Measurements from ENCODE around the gene CEND1.
A peak's percentile ranks its signal among the peaks of the same experiment; 100 is the strongest.

Gene CEND1

DNA sequence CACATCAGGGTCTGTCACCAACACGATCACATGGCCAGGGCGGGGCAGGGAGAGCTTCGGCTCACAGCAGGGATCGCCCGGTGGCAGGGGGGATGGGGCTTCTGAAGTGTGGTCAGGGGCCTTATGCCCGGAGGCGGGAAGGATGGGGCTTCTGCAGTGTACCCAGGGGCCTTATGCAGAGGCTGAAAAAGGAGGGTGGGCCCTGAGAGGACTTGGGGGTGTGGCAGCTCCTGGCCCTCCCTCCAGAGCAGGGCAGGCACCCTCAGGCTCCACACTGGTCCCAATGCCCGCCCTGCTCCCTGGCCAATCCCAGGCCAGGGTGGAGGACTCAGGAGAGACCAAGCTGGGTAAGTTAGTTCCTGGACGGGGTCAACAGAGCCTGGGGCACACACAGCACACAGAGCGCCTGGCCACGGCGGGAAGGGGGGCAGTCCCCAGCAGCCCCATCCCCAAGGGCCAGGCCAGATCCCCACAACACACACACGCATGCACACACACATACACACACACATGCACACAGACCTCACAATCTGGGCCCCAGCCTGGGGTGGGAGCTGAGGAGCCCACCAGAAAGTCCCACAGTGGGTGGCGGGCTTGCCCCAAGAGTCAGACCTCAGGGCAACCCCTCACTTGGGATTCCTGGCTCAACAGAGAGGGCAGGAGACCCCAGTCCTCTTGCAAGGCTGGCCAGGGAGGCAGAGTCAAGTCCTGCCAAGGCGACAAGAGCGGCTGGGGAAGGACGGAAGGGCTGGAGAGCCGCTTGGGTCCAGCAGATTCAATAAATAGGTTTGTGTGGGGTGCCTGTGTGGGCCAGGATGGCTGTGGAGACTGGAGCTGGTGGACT, 1.1 kb upstream of the CEND1 start:
- TF ChIP-seq POLR2AphosphoS5 (IDR thresholded peaks at IDR 0.05; ENCODE audit: low read depth, low read length) (no peak), TAF1 (IDR thresholded peaks at IDR 0.05; ENCODE audit: borderline replicate concordance, low read depth, low read length) (no peak), POLR2A (IDR thresholded peaks at IDR 0.05; ENCODE audit: low read depth, low read length) (no peak)
- FAIRE-seq (no peak), DNase-seq (ENCODE audit: insufficient read length) (no peak)

DNA sequence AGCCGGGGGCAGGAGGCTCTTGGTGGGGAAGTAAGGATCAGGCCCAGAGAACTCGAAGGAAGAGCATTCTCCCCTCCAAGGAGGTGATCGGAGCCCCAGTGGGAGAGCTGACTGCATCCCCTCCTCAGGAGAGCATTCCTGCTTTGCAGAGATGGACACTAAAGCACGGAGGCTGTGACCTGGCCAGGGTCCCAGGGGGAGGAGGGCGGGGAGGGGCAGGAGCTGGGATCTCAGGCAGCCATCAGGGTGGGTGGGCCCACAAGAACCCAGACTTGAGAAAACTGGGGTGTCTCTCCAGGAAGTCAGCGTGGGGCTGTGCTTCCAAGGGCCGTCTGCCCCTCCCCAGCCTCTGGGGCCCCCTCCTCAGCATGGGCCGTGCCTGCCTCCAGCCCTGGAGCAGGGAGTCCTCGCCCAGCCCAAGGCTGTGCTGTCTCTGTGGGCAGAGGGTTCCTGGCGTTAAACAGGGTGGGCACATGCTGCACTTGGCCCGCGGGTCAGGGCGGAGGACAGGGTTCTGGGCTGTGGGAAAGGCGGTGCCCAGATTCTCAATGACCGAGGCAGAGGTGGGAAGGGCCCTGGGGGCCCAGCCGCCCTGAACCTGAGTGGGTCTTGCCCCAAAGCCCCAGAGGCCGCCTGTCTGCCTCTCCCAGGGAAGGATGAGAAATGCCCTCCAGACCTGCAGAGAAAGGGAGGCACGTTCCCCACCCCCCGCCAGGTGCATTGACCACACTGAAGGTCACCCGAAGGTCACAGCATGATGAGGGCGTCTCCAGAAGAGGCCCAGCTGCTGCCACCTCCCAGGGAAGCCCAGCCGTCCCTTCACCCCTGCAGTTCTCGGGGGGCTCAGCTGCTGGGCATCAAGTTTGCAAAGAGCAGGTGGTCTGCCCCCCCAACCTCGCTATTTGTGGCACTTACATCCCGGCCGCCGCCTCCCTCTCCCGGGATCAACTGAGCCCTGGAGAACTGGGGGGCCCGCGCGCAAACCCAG, 643 bp downstream of the CEND1 start:
- no peak for DNase-seq (ENCODE audit: insufficient read length)
- peak; percentile 50 for FAIRE-seq
- TF ChIP-seq TAF1 (IDR thresholded peaks at IDR 0.05; ENCODE audit: borderline replicate concordance, low read depth, low read length) (no peak), POLR2A (IDR thresholded peaks at IDR 0.05; ENCODE audit: low read depth, low read length) (0 out of 2 replicates have a peak, but pooled peaks have one; percentile 11)

DNA sequence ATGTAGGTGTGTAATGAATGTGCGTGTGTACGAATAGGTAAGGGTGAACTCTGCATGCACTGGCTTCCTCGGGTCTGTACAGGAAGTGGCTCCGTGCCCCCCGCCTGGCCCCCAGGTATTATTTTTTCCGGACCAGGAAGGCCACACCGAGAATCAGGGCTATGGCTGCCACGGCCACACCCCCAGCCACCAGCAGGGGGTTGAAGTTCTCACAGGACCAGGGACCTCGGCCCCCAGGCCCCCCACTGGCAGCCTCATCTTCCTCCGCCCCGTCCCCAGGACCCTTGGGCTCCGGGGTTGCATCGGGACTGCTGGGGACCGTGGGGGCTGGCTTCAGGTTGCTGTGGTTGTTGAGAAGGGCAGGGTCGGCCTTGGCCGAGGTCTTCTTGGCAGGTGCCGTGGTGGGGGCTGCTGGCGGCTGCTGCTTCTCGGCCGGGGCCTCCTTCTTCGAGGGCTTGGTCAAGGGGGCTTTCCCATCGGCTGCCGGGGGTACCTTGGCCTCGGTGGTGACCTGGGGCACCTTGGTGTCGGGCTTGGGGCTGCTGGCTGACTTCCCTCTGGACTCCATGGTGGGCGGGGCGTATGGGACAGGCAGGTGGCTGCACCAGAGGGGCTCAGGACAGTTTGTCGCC, 1.8 kb downstream of the CEND1 start:
- FAIRE-seq (no peak), DNase-seq (ENCODE audit: insufficient read length) (no peak)
- TF ChIP-seq POLR2AphosphoS5 (IDR thresholded peaks at IDR 0.05; ENCODE audit: low read depth, low read length) (no peak), TAF1 (IDR thresholded peaks at IDR 0.05; ENCODE audit: borderline replicate concordance, low read depth, low read length) (no peak), POLR2A (IDR thresholded peaks at IDR 0.05; ENCODE audit: low read depth, low read length) (no peak)

DNA sequence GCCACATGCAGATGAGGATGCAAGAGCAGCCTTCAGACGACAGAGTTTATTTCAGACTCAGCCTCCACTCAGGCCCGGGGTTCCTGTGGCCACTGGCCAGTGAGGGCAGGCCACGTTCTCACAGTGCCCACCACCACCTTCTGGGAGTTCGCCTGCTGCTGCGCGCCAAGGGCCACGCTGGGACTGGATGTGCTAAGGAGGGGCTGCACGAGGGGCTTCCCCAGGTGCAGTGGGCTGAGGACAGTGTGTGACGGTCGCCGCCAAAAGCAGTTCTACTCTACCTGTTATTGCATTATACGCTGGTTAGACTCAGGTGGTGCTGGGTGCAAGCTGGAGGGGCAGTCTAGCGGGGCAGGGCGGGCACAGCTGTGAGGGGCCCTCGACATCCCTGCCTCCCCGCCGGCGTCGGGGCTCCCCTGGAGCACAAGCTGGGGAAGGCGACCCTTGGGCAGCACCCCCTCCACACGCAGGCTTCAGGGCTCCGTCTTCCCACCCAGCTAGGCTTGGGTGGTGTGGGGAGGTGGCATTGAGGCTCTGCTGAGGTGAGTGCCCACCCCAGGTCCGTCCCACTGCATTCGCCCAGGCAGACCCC, 2.7 kb downstream of the CEND1 start:
- no peak for TF ChIP-seq POLR2A (IDR thresholded peaks at IDR 0.05; ENCODE audit: low read depth, low read length)
- TF ChIP-seq TAF1 (IDR thresholded peaks at IDR 0.05; ENCODE audit: borderline replicate concordance, low read depth, low read length) = no peak
- TF ChIP-seq POLR2AphosphoS5 (IDR thresholded peaks at IDR 0.05; ENCODE audit: low read depth, low read length) = no peak
- no peak for FAIRE-seq
- DNase-seq (ENCODE audit: insufficient read length) = no peak

DNA sequence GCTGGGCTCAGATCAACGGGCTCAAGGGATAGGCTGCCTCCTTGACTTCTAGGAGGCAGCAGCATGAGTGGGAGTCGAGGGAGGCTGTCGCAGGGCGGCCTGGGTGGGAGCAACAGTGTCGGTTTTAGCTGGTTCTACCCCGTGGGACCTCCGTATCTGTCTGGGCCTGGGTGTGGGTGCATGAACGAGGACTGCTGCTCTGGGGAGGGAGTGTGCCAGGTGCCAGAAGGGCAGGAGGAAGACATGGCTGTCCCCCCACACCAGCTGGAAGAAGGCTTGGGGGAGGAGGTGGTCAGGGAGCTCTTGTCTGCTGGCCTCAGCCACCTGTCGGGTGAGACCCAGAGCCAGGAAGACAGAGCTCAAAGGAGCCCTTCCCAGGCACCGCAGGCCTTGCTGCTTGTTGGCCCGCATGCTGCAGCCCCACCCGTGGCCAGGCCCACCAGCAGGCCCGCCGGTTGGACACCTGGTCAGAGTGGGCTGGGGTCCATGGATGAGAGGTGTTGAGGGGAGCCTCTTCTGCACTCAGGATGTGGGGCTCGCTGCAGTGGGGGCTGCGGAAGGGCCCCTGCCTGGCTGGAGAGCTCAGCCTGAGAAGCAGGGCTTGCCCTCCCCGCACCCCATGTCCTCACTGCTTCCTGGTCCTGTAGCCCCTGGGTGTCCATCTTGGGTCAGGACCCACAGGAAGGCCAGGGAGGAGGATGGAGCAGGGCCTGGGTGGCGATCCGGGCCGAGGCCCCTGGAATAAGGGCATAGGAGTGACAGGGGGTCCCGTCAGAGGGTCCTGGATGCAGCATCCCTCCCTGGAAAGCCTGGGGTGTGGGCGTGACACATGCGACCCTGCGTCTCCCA, 3.4 kb downstream of the CEND1 start:
- FAIRE-seq (no peak), DNase-seq (ENCODE audit: insufficient read length) (no peak)
- TF ChIP-seq POLR2AphosphoS5 (IDR thresholded peaks at IDR 0.05; ENCODE audit: low read depth, low read length) = no peak
- no peak for TF ChIP-seq POLR2A (IDR thresholded peaks at IDR 0.05; ENCODE audit: low read depth, low read length)
- TF ChIP-seq TAF1 (IDR thresholded peaks at IDR 0.05; ENCODE audit: borderline replicate concordance, low read depth, low read length) = no peak

DNA sequence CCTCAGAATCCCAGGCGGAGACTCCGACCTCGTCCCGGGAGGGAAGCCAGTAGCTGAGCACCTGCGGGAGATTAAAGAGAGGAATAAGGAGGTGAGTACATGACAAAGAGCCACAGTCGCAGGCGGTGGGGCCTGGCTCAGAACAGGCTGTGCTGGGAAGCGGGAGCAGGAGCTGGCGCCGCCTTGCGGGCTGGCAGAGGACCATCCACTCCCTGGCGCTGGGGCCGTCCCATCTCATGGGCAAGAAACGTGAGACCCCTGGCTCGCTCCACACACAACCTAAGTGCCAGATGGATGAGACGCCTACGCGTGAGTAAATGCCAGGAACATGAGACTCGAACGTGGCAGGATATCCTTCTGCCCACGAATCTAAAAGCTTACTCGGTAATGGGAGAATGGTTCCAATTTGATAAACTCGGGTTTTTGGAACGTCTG, 6.3 kb downstream of the CEND1 start:
- no peak for DNase-seq (ENCODE audit: insufficient read length)
- FAIRE-seq = no peak
- TF ChIP-seq POLR2A (IDR thresholded peaks at IDR 0.05; ENCODE audit: low read depth, low read length) = no peak
- no peak for TF ChIP-seq POLR2AphosphoS5 (IDR thresholded peaks at IDR 0.05; ENCODE audit: low read depth, low read length)

DNA sequence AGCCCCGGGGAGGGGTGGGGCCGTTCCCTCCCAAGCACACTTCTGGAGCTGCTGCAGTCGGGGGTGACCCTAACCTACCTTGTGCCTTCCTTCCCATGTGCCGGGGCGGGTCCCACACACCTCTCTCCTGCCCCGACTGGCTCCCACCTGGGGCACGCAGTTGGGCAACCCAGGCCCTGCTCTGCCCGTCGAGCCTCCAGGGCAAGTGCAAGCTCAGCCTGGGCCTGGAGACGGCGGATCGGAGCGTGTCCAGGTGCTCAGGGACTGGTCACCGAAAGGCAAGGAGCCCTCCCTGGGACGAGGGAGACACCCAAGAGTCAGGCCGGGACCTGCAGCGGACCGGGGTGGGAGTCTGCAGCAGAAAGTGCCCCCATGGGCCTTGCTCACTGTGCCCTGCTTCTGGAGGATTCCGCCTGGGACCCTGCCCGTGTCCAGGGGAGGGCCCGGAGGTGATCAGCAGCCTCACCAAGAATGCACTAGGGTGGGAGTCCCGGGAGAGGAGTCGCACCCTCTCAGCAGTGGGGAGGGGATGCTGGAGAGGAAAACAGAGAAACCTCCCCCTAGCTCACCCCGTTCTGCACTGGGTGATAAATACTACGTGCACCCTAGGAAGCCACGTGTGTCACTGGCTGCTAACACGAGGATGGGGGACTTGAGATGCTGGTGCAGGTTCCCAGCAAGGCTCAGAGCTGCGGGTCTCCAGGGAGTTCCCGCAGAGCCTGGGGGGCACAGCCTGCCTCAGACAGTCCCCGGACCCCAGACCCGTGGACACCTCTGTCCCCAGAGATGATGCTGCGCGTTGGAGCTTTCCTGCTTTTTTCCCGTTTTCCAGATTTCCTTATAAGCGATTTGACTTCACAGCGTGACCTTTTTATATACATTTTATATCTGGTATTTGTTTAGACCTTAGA, 7.4 kb downstream of the CEND1 start:
- no peak for TF ChIP-seq POLR2A (IDR thresholded peaks at IDR 0.05; ENCODE audit: low read depth, low read length)
- no peak for TF ChIP-seq POLR2AphosphoS5 (IDR thresholded peaks at IDR 0.05; ENCODE audit: low read depth, low read length)
- TF ChIP-seq TAF1 (IDR thresholded peaks at IDR 0.05; ENCODE audit: borderline replicate concordance, low read depth, low read length) = no peak
- FAIRE-seq = no peak
- no peak for DNase-seq (ENCODE audit: insufficient read length)

DNA sequence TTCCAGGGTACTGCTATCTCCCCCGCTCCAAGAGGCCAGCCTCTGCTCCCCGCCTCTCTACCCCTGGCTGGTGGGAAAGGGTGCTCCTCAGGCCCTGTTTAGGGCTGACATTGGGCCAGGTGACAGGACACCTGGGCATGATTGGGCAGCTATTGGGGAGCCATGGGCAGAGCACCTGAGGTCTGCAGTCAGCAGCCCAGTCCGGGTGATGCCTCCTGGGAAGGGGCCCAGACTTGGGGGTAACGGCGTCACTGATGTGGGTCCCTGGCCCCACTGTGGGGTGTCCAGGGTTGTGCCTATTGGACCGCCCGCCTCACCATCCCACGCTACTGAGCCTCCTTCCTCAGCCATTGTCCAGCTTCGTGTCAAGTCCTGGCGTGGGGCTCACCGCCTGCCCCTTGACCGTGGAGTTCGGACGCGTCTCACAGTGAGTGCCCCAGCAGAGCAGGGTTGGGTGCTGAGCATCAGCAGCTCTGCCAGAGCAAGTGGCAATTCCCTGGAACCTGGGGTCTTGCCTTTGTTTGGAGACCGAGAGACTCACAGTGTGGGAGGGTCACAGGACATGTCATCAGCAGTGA, 9.8 kb downstream of the CEND1 start:
- no peak for DNase-seq (ENCODE audit: insufficient read length)
- no peak for FAIRE-seq
- TF ChIP-seq POLR2A (IDR thresholded peaks at IDR 0.05; ENCODE audit: low read depth, low read length) (no peak), TAF1 (IDR thresholded peaks at IDR 0.05; ENCODE audit: borderline replicate concordance, low read depth, low read length) (no peak), POLR2AphosphoS5 (IDR thresholded peaks at IDR 0.05; ENCODE audit: low read depth, low read length) (no peak)
